Caki2 (cell line): Measurements from ENCODE around the gene SLX4IP. TPM values are rescaled to one million over a fixed set of nuclear protein-coding genes. Genes with fewer than 3 reads are reported as not detected.

ENCODE experiments used
- DNase-seq: peaks from one replicate; pipeline ENCODE4 v3.0.0-alpha.2; 2015; ENCODE audit warnings: low read depth
- in situ Hi-C: cut with HindIII; loops from 2 replicates; pipeline ENCODE4 v1.10.0; 2016; ENCODE audit warnings: low sequenced_read_pairs, low pct_unique_long_range_greater_than_20kb, mixed read lengths
- total RNA-seq: library from RNA; depleted of rRNA; stranded (reverse); fragments of >200 nt; shearing (Covaris generic); gene quantifications from 2 replicates; pipeline ENCODE4 v1.2.3, GENCODE V29; 2014; ENCODE audit warnings: low replicate concordance

The SLX4IP gene
- total RNA-seq, 1 experiment from 2014 or later = 2.3 TPM

DNA sequence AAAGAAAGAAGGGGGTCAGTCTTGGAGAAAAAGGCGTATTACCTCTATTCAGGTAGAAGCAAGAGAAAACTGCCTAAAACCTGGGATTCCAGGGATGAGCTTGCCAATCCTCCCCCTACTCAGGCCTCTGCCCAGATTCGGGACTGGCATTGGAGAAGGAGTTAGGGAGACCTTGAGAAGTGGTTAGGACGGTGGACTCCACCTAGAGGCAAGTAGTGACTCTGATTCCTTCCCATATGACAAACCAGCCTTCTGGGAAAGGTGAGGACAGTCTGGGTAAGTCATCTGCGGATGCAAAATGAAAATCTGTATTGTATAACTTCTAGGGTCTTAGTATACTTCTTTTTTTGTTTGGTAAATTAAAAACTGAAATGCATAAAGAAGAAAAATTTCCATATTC lies 43.8 kb downstream of the SLX4IP start:
- in situ Hi-C loops = no loop called here

DNA sequence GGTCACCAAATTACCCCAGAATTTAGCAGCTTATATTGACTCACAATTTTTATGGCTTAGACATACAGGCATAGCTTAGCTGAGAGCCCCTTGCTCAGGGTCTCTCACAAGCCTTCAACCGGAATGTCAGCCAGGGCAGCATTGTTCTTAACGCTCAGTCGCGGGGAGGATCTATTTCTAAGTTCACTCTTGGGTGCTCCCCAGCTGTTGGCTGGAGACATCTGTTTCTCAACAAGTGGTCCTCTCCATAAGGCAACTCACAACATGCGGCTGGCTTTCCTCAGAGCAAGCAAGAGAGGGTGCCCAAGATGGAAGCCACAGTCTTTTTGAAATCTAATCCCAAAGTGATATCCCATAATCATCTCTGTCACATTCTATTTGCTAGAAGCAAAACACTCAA lies 46.6 kb downstream of the SLX4IP start:
- DNase-seq = no peak
- in situ Hi-C loops = no loop called here

More for the DNA sequence above, 43.8 kb downstream of the SLX4IP start:
- no peak for DNase-seq

DNA sequence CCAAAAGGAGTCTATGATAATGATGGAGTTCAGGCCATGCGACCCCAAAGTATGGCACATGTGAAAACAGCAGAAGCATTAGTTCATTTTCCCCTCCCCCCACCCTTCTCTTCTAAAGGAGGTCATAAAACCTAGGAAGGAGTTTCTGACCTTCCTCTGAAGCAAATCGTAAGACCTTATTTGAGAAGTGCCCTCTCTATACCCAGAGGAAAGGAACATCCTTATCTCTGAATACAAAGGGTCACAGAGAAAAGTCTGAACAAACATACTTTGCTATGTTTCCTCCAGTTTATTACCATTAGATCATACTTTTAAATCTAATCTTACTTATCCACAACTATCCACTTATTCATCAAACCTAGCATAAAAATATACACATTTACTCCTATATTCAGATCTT lies 48.6 kb downstream of the SLX4IP start:
- DNase-seq = no peak
- in situ Hi-C loops = no loop called here

DNA sequence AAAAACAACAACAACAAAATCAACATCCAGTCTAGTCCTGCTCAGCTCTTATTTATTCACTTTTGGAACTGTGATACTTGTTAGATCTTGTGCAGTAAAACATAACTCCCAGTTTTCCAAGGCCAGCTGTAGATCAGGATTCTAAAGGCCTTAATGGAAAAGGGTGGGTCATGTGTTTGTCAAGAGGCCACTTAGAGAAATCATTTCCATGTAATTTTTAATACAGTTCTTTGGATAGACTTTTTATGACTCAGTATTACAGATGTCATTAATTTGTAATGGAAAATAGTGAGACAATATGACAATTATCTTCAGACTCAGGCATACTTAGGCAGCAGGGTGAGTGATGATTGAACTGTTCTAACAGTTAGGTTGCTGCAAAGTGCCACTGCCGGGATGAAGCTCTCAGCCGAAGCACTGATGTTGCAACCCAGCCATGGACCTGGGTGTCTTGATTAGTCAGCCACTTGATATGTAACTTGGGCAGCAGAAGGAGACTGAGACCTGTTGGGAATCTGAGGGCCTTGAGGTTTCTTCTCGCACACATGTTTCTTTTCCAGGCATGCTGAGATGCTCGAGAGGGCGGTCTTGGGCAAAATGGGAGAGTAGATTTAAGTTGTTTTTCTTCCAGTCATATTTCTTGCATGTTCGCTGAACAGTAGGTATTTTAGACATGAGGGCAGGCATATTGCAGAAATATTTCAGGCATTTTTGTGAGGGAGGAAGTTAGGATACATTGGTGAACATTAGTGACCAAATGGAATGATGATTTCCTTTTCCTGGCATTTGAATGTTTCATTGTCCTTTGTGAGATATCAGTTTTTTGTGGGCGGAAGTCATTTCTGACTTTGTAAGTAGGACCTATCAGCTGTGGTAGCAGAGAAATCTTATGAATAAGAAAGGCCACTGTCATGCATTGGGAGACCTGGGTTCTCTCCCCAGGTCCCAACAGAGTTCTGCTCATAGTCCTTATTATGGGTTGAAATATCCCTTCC lies 52.3 kb downstream of the SLX4IP start:
- in situ Hi-C loops = no loop called here
- DNase-seq = no peak

DNA sequence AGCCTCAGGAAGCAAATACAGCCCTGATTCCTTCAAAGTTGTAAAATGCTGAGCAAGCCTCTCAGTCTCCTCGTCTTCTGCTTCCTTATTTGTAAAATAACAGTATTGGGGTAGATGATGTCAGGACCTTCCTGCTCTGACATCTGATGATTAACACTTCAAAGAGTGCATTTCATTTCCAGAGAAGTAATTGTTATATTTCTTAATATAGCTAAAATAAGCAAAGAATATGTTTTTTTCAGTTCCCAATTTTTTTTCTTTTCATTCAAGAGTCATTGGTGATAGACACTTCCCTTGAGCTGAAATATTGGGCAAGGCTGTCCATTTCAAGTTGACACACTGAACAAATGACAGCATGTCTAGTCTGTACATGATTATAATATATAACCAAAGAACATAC lies 53.4 kb downstream of the SLX4IP start:
- in situ Hi-C loops = no loop called here
- DNase-seq = no peak

DNA sequence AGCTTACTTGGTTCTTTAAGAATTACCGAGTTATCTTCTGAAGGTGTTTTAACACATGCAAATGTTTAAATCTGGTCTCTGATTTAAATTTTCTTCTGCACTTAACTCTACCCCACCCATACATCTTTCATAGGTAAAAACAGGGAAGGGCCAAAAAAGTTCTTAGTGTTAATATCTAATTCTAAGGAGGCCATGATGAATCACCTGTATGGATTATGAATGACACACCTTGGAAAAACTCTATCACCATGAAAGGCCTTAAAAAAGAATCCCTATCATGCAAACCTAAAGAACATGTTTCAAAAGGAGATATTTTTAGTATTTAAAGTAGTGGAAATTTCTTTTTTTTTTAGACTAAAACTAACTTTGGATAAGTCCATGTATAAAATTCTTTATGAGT lies 54.7 kb downstream of the SLX4IP start:
- DNase-seq = no peak
- in situ Hi-C loops = no loop called here

DNA sequence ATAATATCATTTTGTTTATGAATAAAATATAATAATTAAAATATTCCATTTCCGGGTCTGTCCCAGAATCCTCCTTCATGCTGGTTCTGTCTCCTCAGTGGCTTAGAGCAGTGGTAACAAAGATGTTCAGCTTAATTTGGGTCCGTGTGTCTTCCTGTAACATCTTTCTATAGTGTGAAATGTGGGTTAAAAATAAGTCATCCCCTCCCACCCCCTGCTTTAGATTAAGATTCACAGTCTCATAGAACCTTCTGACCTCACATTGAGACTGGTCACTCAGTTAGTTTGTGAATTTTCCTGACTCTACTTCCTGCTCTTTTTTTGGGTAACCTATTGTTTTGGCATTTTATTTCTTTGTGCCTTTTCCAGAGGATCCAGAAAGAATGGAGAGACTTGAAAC lies 55.2 kb downstream of the SLX4IP start:
- no peak for DNase-seq
- in situ Hi-C loops = no loop called here

DNA sequence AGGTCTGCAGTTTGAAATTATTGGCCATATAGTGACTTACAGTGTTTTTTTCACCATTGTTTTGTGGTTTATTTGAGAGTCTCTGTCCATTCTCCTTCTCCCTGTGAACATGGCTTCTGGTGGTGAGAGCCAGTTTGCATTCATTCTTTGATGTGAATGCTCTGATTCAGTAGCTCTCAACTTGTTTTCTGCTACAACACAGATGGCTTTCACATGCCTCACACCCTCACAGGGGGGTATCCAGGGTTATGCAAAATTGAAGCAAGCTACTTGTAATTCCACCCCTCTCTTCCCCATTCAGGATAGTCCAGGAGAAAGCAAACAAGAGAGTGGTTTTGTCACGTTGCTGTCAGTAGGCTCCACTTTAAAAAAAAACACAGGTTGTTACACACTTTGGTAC lies 55.6 kb downstream of the SLX4IP start:
- no peak for DNase-seq
- in situ Hi-C loops = no loop called here

DNA sequence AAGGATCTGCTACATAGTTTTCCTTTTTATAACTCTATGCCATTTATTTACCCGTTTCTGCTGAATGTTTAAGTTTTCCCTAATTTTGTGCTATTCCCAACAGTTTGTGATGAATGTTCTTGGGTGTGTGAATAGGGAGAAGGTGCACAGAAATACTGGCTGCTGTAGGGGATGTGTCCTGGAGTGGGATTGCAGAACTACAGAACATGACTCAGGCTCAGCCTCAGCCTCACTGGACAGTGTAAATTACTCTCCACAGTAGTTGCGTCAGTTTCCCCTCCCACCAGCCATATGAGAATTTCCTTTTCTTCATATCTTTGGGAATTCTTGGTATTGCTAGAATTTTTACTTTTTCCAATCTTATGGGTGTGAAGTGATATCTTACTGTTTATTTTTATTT lies 57.0 kb downstream of the SLX4IP start:
- no peak for DNase-seq
- in situ Hi-C loops = no loop called here

DNA sequence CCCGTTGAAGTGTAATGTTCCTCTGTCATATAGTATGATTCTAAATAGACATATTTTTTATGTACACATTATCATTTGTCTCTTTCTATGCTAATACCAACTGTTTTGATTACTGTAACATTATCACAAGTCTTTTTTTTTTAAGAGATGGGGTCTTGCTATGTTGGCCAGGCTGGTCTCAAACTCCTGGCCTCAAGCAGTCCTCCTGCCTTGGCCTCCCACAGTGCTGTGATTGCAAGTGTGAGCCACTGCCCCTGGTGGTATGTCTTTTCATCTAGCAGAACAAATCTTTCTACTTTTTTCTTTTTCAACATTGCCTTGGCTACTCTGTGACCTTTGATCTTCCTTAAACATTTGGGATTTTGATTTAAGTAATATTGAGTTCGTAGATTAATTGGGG lies 57.7 kb downstream of the SLX4IP start:
- in situ Hi-C loops = no loop called here
- no peak for DNase-seq

DNA sequence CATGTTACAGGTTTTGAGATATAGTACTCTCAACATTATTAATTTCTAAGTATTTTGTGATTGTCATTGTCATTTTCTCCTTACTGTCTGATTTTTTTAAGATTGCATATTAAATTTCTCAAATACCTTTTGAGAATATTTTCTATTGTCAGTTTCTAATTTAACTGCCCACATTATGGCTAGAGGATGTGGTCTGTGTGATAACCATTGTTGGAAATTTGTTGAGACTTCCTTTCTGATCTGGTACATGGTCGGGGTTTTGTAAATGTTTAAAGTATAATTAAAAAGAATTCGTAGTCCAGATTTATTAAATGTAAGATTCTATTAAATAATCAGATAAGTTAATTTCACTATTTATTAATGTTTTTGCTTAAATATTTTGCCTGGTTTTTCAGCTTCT lies 60.1 kb downstream of the SLX4IP start:
- DNase-seq = no peak
- in situ Hi-C loops = no loop called here

DNA sequence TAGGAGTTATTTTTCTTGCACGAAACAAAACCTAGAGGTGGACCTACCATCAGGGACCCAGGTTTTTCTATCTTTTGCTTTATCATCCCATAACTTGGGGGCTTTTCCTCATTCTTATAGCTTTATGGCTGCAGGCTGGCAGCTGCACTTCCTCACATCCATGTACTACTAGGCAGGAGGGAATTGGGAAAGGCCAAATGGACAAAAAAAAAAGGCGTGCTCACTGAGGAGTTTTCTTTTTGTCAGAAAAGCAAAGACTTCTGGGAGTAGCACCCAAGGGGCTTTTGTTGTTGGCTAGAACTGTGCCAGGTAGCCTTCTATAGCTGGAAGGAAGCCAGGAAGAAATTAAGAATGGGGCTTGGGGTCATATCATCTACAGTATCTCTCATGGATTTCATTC lies 61.4 kb downstream of the SLX4IP start:
- no peak for DNase-seq
- in situ Hi-C loops = no loop called here

DNA sequence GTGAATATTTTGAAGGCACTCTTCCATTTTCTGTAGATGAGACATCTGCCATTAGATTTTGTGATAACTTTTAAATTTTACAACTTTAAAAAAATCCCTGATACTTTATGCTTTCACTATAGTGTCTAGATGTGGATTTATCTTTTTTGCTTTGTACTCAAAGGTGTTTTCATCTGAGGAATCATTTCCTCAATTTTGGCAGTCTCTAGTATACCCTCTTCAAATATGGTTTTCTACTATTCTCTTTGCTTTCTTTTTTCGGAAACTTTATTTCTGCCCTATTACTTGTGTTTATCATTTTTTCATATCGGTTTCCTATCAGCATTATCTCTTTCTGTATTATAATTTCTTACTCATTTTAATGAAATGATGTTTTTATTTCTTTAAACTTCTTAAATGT lies 62.2 kb downstream of the SLX4IP start:
- DNase-seq = no peak
- in situ Hi-C loops = no loop called here

DNA sequence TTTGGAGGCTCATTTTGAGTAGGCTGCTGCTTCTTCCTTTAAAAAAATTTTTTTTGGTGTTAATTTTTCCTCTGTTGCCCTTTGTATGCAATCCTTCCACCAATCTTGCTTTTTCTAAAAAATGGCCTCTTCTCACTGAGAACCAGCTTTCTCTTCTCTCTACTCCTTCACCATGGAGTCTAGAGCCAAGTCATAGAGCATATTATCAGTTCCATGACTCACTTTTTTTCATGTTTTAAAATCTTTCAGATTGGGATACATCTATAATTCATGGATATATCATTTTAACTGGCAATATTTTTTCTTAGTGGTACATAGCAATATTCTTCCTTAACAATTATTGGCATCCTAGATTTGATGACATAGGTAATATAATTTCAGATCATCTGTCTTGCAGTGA lies 62.7 kb downstream of the SLX4IP start:
- in situ Hi-C loops = no loop called here

DNA sequence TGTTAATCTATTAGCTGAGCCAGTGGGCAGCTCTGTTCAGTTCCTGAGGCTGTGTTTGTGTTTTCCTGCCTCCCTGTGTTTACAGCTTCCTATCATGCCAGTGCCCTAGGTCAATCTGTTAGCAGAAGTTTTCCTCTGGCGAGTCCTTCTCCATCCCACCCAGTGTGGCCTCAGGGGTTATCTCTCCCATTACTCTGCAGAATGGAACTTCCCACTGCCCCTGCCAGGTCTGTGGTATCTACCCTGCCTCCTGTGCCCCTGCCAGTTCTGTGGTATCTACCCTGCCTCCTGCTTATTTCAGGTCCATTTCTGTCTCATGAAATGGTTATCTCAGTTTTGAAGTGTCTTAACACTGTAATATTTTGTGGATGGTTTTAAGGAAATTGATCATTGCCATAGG lies 63.1 kb downstream of the SLX4IP start:
- in situ Hi-C loops = no loop called here
- DNase-seq = no peak

More for the DNA sequence above, 62.7 kb downstream of the SLX4IP start:
- no peak for DNase-seq

DNA sequence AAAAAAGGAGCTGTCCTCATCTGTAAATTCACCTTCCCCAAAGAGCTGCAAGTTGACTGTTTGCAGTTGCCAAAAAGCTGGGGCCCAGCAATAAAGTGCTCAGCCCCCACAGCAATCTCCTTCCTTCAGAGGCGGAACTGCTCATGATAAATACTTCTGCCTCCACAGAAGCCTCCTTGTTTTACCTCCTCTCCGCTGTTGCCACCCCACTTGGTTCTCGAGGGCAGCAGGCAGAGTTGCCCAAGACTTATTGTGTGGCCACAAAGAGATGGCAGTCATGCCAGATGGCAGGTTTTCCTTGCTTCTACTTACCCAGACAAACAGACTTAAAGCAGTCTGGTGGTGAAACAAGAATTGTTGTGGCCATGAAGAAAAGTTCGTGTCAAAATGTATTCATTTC lies 66.3 kb downstream of the SLX4IP start:
- in situ Hi-C loops = no loop called here
- no peak for DNase-seq

DNA sequence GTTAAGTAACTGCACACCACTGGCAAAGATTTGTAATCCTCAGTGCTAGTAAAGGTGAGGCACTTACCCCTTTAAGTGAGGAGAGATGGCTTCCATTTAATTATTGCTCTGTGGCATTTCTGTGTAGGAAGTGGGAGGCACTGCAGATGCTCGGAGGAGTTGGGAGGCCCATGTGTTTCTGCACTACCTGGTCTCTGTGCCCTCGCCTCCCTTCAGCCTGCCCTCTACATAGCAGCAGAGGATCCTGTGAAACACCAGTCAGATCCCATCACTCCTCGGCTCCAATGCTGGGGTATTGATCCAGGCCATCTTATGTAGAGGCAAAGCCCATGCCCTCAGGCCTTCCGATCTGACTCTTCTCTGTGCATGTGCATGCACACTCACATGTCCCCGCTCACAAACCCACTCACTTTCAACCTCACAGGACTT lies 67.0 kb downstream of the SLX4IP start:
- in situ Hi-C loops = no loop called here
- no peak for DNase-seq

DNA sequence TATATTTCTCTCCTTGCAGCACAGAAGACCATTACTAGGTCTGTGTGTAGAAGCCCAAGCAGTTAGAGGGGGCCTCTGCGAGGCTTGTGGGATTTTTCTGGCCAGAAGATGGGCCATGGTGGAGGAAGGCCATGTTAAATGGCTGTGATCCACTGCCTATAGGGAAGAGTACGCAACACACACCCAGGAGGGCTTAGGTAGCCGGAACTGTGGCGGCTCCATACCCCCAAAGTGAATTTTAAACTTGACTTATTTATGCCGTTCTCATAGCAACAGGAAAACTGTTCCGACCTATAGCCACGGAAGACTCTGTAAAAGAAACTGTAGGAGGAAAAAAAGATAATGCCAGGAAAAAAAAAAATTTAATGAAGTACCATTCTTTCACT lies 69.5 kb downstream of the SLX4IP start:
- in situ Hi-C loops = no loop called here
- DNase-seq = no peak

DNA sequence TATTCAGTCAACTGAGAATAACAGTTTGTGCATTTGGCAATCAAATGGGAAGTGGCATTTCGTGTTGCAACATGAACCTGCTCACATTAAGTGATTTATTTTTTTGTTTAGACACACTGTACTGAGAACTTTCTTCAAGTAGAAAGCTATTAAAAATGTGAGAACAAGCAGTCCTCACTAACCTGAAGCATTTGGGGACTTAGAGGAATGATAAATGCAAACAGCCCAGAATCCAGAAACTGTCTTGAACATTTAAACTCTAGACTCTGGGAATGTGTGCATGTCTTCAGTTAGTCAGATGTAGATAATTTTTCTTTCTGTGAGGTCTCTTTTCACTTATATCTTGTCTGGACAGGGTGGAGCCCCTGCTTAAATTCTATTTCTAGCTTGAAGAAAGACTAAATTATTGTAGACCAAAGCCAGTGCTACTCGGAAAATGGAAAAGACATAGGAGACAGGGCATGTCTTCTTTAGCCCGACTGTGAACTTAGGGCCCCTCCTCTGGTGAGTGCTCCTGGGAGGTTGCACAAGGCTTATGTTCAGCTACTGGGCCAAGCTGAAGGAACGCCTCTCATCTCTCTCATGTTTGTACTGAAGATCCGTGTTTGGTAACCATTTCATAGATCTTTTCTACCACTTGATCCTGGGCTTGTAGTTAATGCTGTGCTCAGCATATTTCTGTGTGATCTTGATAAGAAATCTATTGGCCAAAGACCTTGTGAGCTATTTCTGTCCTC lies 70.1 kb downstream of the SLX4IP start:
- in situ Hi-C loops = no loop called here

More for the DNA sequence above, 70.1 kb downstream of the SLX4IP start:
- no peak for DNase-seq
